GM19023 (cell line): ENCODE measurements around the gene NRXN2.

Experiments
- ATAC-seq: cut with Tn5 transposase; IDR thresholded peaks from one replicate; pipeline ENCODE4 v1.9.1; 2021; ENCODE audit warnings: mild to moderate bottlenecking, moderate library complexity; ENCODE audit not compliant: unreplicated experiment

The NRXN2 gene

DNA sequence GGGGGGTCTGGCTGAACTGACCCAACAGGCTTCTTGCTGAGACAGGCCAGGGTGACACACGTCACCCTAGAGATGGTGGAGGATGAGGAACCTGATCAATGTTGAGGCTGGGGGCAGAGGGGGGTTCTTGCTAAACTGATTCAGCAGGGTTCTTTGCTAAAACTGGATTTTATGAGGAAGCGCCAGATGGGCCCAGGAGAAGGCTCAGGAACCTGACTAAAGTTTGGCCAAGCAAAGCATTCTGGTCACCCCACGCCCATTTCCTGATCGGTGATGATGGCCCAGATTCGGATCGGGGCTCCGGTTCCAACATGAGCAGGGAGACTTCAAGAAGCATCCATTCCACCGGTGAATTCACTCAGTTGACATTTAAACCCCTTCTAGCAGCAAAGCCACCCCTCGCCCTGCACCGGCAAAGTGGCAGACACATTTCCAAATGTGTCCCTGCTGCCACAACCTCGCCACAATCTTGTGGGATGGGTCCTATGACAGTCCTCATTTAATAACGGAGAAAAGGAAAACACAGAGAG is 166.2 kb downstream of the NRXN2 start:
- ATAC-seq = no peak
